NT2/D1 (cell line): Measurements from ENCODE around the gene PDCD5.

Experiments
- SUZ12 ChIP-seq: IDR thresholded peaks from 2 replicates; pipeline ENCODE4 v1.6.1; 2011; ENCODE audit not compliant: insufficient read length, insufficient read depth; ENCODE audit errors: extremely low read depth
- YY1 ChIP-seq: IDR thresholded peaks from 2 replicates; pipeline ENCODE4 v1.6.1; 2011; ENCODE audit not compliant: insufficient read length, insufficient read depth
- ZNF274 ChIP-seq: IDR thresholded peaks from 2 replicates; pipeline ENCODE4 v1.6.1; 2011; ENCODE audit warnings: mild to moderate bottlenecking, low read depth, low read length

DNA sequence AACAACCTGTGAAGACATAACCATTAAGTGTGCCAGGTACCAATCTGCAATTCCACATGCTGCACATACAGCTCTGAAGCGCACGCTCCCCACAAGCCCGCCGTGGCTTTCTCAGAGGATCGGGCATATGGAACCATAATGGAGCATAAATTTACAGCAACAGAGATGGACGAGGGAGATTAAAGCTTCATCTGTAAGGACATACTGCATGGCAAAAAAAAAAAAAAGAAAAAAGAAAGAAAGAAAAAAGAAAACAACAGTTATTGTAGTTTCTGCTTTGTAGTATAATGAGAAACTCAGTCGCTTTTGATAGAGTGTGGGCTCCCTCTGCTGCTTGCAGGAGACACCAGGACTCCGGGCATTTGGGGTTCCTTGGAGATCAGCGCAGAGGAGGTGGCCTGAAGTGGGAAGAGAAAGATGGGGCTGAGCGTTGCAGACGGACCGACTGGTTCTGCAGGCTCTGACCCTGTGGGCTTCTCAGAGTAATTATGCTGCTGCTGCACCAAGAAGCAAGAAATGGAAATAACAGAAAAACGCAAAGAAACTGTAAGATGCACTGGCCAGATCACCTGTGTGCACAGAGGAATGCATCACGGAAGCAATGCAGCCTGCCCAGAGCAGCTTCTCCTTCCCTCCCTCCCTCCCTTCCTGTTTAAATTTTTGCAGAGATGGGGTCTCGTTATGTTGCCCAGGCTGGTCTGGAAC, 10.8 kb upstream of the PDCD5 start:
- TF ChIP-seq ZNF274 (no peak), YY1 (no peak), SUZ12 (no peak)
